WTC11 (cell line): ENCODE results near the gene PDZD11. TPM values are rescaled to one million over a fixed set of nuclear protein-coding genes. Genes with fewer than 3 reads are reported as not detected.

Source experiments
- ATAC-seq: fragments of 200-7000 bp; cut with Tn5 transposase; 2 replicates; pipeline ENCODE4 v1.10.0; 2021; ENCODE audit warnings: mild to moderate bottlenecking, moderate library complexity
- CTCF ChIA-PET: fragments of 300-600 bp; sonication (Branson Sonifier 250); formaldehyde crosslinking; loops from one replicate; lab custom pipeline; 2021; ENCODE audit warnings: antibody characterized with exemption; lab: Charles Lee
- POLR2A ChIA-PET: fragments of 350-600 bp; sonication (Branson Sonifier 250); formaldehyde crosslinking; loops from one replicate; lab custom pipeline; 2021; ENCODE audit warnings: antibody characterized with exemption; lab: Charles Lee
- DNase-seq: peaks from one replicate; pipeline ENCODE4 v3.0.0; 2021; ENCODE audit warnings: low spot score
- H3K27ac Mint-ChIP-seq: 2 replicates; pipeline ENCODE4 v1.8.0; 2021; ENCODE audit warnings: mixed read lengths
- H3K27me3 Mint-ChIP-seq: 2 replicates; pipeline ENCODE4 v1.8.0; 2021; ENCODE audit warnings: low read depth, mild to moderate bottlenecking, moderate library complexity, mixed read lengths
- H3K36me3 Mint-ChIP-seq: 2 replicates; pipeline ENCODE4 v1.8.0; 2021; ENCODE audit warnings: mixed read lengths
- H3K4me1 Mint-ChIP-seq: 2 replicates; pipeline ENCODE4 v1.8.0; 2022; ENCODE audit warnings: mixed read lengths
- H3K4me3 Mint-ChIP-seq: 2 replicates; pipeline ENCODE4 v1.8.0; 2021; ENCODE audit warnings: mild to moderate bottlenecking, moderate library complexity, mixed read lengths
- H3K9me3 Mint-ChIP-seq: 2 replicates; pipeline ENCODE4 v1.8.0; 2021; ENCODE audit warnings: mixed read lengths
- CTCF ChIP-seq: fragments of 200-600 bp; IDR thresholded peaks from 2 replicates; pipeline ENCODE4 v1.8.0; 2022; ENCODE audit warnings: antibody characterized with exemption
- E2F1 ChIP-seq: sonication (generic); formaldehyde crosslinking; IDR thresholded peaks from 2 replicates; pipeline ENCODE4 v1.8.0; 2022; ENCODE audit warnings: mild to moderate bottlenecking, missing genetic modification reagents
- ETV6 ChIP-seq: sonication (generic); formaldehyde crosslinking; IDR thresholded peaks from 2 replicates; pipeline ENCODE4 v1.8.1; 2022; ENCODE audit warnings: mild to moderate bottlenecking, missing genetic modification reagents
- FOXJ3 ChIP-seq: sonication (generic); formaldehyde crosslinking; IDR thresholded peaks from 2 replicates; pipeline ENCODE4 v1.9.0; 2021; ENCODE audit warnings: missing genetic modification reagents, mild to moderate bottlenecking, borderline replicate concordance
- FOXP1 ChIP-seq: sonication (generic); formaldehyde crosslinking; IDR thresholded peaks from 2 replicates; pipeline ENCODE4 v1.8.0; 2022; ENCODE audit warnings: missing genetic modification reagents, mild to moderate bottlenecking, moderate library complexity, borderline replicate concordance
- IRF1 ChIP-seq: sonication (generic); formaldehyde crosslinking; IDR thresholded peaks from 2 replicates; pipeline ENCODE4 v1.8.0; 2023; ENCODE audit warnings: missing genetic modification reagents
- IRF2 ChIP-seq: sonication (generic); formaldehyde crosslinking; IDR thresholded peaks from 2 replicates; pipeline ENCODE4 v1.8.0; 2022; ENCODE audit warnings: low read depth, missing genetic modification reagents, borderline replicate concordance
- MAX ChIP-seq: sonication (generic); formaldehyde crosslinking; IDR thresholded peaks from 2 replicates; pipeline ENCODE4 v1.8.0; 2022; ENCODE audit warnings: mild to moderate bottlenecking, missing genetic modification reagents
- MXD4 ChIP-seq: fragments of 250-450 bp; sonication (Bioruptor Pico); IDR thresholded peaks from 2 replicates; pipeline ENCODE4 v1.8.0; 2021; ENCODE audit warnings: mild to moderate bottlenecking, moderate library complexity, borderline replicate concordance
- NFYB ChIP-seq: sonication (generic); formaldehyde crosslinking; conservative IDR thresholded peaks from 2 replicates; pipeline ENCODE4 v1.8.0; 2022; ENCODE audit warnings: low read depth, missing genetic modification reagents
- NR1H2 ChIP-seq: sonication (generic); formaldehyde crosslinking; IDR thresholded peaks from 2 replicates; pipeline ENCODE4 v1.9.0; 2021; ENCODE audit warnings: mild to moderate bottlenecking, moderate library complexity, missing genetic modification reagents
- RELA ChIP-seq: sonication (generic); formaldehyde crosslinking; IDR thresholded peaks from 2 replicates; pipeline ENCODE4 v1.8.1; 2022; ENCODE audit warnings: missing genetic modification reagents, mild to moderate bottlenecking, borderline replicate concordance
- SMAD3 ChIP-seq: sonication (generic); formaldehyde crosslinking; IDR thresholded peaks from 2 replicates; pipeline ENCODE4 v1.8.0; 2022; ENCODE audit warnings: missing genetic modification reagents, mild to moderate bottlenecking, borderline replicate concordance
- TEAD4 ChIP-seq: sonication (generic); formaldehyde crosslinking; IDR thresholded peaks from 2 replicates; pipeline ENCODE4 v1.8.0; 2022; ENCODE audit warnings: mild to moderate bottlenecking, missing genetic modification reagents
- ZNF396 ChIP-seq: fragments of 250-450 bp; sonication (Bioruptor Pico); IDR thresholded peaks from 2 replicates; pipeline ENCODE4 v1.8.0; 2021; ENCODE audit warnings: mild to moderate bottlenecking, moderate library complexity, borderline replicate concordance
- ZNF671 ChIP-seq: fragments of 250-450 bp; sonication (Bioruptor Pico); IDR thresholded peaks from 2 replicates; pipeline ENCODE4 v1.8.0; 2021; ENCODE audit warnings: mild to moderate bottlenecking
- total RNA-seq: library from RNA; stranded (reverse); gene quantifications from 3 replicates; pipeline ENCODE4 v1.2.3, GENCODE V29; 2021
- TF ChIP-seq, protein P1 (sequence below): fragments of 250-450 bp; sonication (Bioruptor Pico); conservative IDR thresholded peaks from 2 replicates; pipeline ENCODE4 v1.9.0; 2021; ENCODE audit warnings: mild to moderate bottlenecking
- TF ChIP-seq, protein P2 (sequence below): fragments of 250-450 bp; sonication (Bioruptor Pico); IDR thresholded peaks from 2 replicates; pipeline ENCODE4 v1.9.0; 2021; ENCODE audit warnings: mild to moderate bottlenecking, borderline replicate concordance

Gene PDZD11
- total RNA-seq, 1 experiment from 2014 or later, result 27.8 TPM

- TF ChIP-seq IRF1 (CRISPR knock-in tag), result no peak
Observed at GRCh38 chrX:70313503-70313902, 23.8 kb upstream of the PDZD11 start (continued).

DNA sequence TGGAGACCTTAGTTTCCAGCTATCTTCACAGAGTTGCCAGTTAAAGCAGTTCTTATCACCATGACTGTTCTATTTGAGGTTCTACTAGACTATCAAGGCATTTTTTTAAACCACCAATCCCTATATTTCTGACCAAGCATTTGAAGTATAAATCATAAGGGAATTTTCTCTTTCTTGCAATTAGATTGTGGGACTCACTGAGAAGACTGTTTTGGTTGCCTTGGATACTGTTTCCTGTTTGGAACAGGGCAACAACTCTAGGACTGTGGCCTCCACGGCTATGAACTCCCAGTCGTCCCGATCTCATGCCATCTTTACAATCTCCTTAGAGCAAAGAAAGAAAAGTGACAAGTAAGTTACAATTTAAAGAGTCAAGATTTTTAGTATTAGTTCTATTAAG lies 12.0 kb upstream of the PDZD11 start:
- no peaks in the 10 kb centered on the region for H3K27me3 Mint-ChIP-seq
- H3K27ac Mint-ChIP-seq, result no peak overlapping the region
- no peaks in the 10 kb centered on the region for H3K4me1 Mint-ChIP-seq
- no peak for DNase-seq
- CTCF ChIA-PET, result no interaction called here
- TF ChIP-seq NR1H2 (CRISPR knock-in tag), result no peak
- TF ChIP-seq, protein P1, sequence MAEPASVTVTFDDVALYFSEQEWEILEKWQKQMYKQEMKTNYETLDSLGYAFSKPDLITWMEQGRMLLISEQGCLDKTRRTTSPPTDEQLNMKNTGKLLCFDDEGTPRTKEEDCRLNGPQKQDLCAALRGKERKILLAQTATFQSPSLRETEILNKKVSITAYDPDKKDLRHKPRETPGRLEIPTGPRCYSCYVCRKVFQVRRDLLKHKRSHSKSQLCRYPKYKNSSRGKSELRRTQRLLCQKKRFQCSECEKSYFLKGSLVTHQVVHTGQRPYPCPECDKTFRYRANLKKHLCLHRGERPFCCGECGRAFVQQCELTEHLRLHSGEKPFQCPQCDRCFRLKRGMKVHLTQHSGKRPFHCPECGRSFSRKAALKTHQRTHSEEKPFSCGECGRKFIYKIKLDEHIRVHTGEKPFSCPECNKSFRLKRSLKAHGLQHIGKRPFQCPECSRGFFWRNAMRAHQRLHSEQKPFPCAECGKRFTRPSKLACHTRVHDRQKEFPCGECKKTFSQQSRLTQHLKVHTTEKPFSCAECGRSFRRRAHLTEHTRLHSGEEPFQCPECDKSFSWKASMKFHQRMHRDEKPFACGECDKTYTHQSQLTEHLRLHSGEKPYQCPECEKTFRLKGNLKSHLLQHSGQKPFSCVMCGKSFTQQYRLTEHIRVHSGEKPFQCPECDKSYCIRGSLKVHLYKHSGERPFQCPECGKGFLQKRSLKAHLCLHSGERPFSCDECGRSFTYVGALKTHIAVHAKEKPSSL (CRISPR knock-in tag), result no peak
- TF ChIP-seq, protein P2, sequence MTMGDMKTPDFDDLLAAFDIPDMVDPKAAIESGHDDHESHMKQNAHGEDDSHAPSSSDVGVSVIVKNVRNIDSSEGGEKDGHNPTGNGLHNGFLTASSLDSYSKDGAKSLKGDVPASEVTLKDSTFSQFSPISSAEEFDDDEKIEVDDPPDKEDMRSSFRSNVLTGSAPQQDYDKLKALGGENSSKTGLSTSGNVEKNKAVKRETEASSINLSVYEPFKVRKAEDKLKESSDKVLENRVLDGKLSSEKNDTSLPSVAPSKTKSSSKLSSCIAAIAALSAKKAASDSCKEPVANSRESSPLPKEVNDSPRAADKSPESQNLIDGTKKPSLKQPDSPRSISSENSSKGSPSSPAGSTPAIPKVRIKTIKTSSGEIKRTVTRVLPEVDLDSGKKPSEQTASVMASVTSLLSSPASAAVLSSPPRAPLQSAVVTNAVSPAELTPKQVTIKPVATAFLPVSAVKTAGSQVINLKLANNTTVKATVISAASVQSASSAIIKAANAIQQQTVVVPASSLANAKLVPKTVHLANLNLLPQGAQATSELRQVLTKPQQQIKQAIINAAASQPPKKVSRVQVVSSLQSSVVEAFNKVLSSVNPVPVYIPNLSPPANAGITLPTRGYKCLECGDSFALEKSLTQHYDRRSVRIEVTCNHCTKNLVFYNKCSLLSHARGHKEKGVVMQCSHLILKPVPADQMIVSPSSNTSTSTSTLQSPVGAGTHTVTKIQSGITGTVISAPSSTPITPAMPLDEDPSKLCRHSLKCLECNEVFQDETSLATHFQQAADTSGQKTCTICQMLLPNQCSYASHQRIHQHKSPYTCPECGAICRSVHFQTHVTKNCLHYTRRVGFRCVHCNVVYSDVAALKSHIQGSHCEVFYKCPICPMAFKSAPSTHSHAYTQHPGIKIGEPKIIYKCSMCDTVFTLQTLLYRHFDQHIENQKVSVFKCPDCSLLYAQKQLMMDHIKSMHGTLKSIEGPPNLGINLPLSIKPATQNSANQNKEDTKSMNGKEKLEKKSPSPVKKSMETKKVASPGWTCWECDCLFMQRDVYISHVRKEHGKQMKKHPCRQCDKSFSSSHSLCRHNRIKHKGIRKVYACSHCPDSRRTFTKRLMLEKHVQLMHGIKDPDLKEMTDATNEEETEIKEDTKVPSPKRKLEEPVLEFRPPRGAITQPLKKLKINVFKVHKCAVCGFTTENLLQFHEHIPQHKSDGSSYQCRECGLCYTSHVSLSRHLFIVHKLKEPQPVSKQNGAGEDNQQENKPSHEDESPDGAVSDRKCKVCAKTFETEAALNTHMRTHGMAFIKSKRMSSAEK (CRISPR knock-in tag), result no peak
- no peak for TF ChIP-seq ZNF396 (CRISPR knock-in tag)
- TF ChIP-seq MAX (CRISPR knock-in tag), result no peak
- TF ChIP-seq RELA (CRISPR knock-in tag), result no peak
- TF ChIP-seq SMAD3 (CRISPR knock-in tag), result no peak
- TF ChIP-seq CTCF, result no peak
- TF ChIP-seq TEAD4, result no peak
- no peak for TF ChIP-seq ETV6
- TF ChIP-seq NFYB (CRISPR knock-in tag), result no peak
- no peak for TF ChIP-seq MXD4 (CRISPR knock-in tag)
- no peak for TF ChIP-seq FOXJ3 (CRISPR knock-in tag)
- no peak for TF ChIP-seq FOXP1 (CRISPR knock-in tag)
- no peak for TF ChIP-seq E2F1 (CRISPR knock-in tag)
- no peak for TF ChIP-seq IRF2 (CRISPR knock-in tag)
- no peak for TF ChIP-seq ZNF671 (CRISPR knock-in tag)
- no peak overlapping the region for H3K4me3 Mint-ChIP-seq
- no peaks in the 10 kb centered on the region for H3K9me3 Mint-ChIP-seq
- ATAC-seq, result no peak
- POLR2A ChIA-PET, result no interaction called here
- H3K36me3 Mint-ChIP-seq, result peaks cover 53% of the 10 kb centered on the region
